HepG2 (cell line): Measurements from ENCODE around the gene CD320. TPM values are rescaled to one million over a fixed set of nuclear protein-coding genes. Genes with fewer than 3 reads are reported as not detected.

Experiments
- ATF5 ChIP-seq: sonication (generic); formaldehyde crosslinking; IDR thresholded peaks from 2 replicates; pipeline ENCODE4 v1.4.0; 2020; ENCODE audit warnings: mild to moderate bottlenecking, low read depth, missing genetic modification reagents
- CEBPZ ChIP-seq: IDR thresholded peaks from 2 replicates; pipeline ENCODE4 v1.6.1; 2012; ENCODE audit warnings: low read length, improper control_type of control experiment
- DR1 ChIP-seq: sonication (generic); formaldehyde crosslinking; IDR thresholded peaks from 2 replicates; pipeline ENCODE4 v1.8.0; 2021; ENCODE audit warnings: mild to moderate bottlenecking, missing genetic modification reagents, inconsistent platforms
- ELF1 ChIP-seq: sonication (generic); formaldehyde crosslinking; IDR thresholded peaks from 2 replicates; pipeline ENCODE4 v1.4.0; 2020; ENCODE audit warnings: missing genetic modification reagents
- HOXA3 ChIP-seq: sonication (generic); formaldehyde crosslinking; IDR thresholded peaks from 2 replicates; pipeline ENCODE4 v1.5.0; 2020; ENCODE audit warnings: missing genetic modification reagents
- LCORL ChIP-seq, 2 experiments: fragments of 450-650 bp in 1 of 2; sonication (generic) in 1 of 2; formaldehyde crosslinking in 1 of 2; IDR thresholded peaks; 2 replicates each; pipeline versions ENCODE4 v1.5.0 to v1.6.1; 2017 to 2020; ENCODE audit warnings: antibody characterized with exemption in 1 of 2, missing genetic modification reagents in 1 of 2
- SIN3A ChIP-seq: IDR thresholded peaks from 2 replicates; pipeline ENCODE4 v1.6.1; 2011; ENCODE audit warnings: low read depth, mild to moderate bottlenecking, control low read depth, low read length, borderline replicate concordance
- SOX5 ChIP-seq: IDR thresholded peaks from 2 replicates; pipeline ENCODE4 v1.6.1; 2016; ENCODE audit warnings: borderline replicate concordance
- ZBTB10 ChIP-seq: sonication (generic); formaldehyde crosslinking; IDR thresholded peaks from 2 replicates; pipeline ENCODE4 v1.4.0; 2020; ENCODE audit warnings: missing genetic modification reagents, borderline replicate concordance
- ZBTB2 ChIP-seq: sonication (generic); formaldehyde crosslinking; IDR thresholded peaks from 2 replicates; pipeline ENCODE4 v1.8.0; 2022; ENCODE audit warnings: low read depth, missing genetic modification reagents
- ZNF512B ChIP-seq: sonication (generic); formaldehyde crosslinking; IDR thresholded peaks from 2 replicates; pipeline ENCODE4 v1.5.1; 2020; ENCODE audit warnings: missing genetic modification reagents, mild to moderate bottlenecking, borderline replicate concordance
- ZNF530 ChIP-seq: sonication (generic); formaldehyde crosslinking; IDR thresholded peaks from 2 replicates; pipeline ENCODE4 v1.5.0; 2020; ENCODE audit warnings: low read depth, mild to moderate bottlenecking, missing genetic modification reagents
- ZNF670 ChIP-seq: sonication (generic); formaldehyde crosslinking; IDR thresholded peaks from 2 replicates; pipeline ENCODE4 v1.8.0; 2022; ENCODE audit warnings: mild to moderate bottlenecking, missing genetic modification reagents, borderline replicate concordance
- ZNF749 ChIP-seq: sonication (generic); formaldehyde crosslinking; IDR thresholded peaks from 2 replicates; pipeline ENCODE4 v1.8.0; 2022; ENCODE audit warnings: mild to moderate bottlenecking, missing genetic modification reagents, moderate library complexity, borderline replicate concordance
- ZSCAN30 ChIP-seq: sonication (generic); formaldehyde crosslinking; IDR thresholded peaks from 2 replicates; pipeline ENCODE4 v1.5.0; 2020; ENCODE audit warnings: mild to moderate bottlenecking, missing genetic modification reagents
- polyA plus RNA-seq, 8 experiments: library from polyadenylated mRNA; depleted of rRNA in 3 of 8; stranded (reverse) in 7 of 8; unstranded in 1 of 8; fragments of >200 nt; fragmentation: Illumina TruSeq in 4 of 8; extraction: Trizol in 4 of 8; gene quantifications; 2 replicates each; pipeline versions ENCODE4 v1.2.1 to v1.2.3, GENCODE V29; 2011 to 2016; ENCODE audit warnings: low read depth in 4 of 8, missing spikeins in 1 of 8, mixed read lengths in 1 of 8; ENCODE audit not compliant: insufficient read depth in 1 of 8
- total RNA-seq, 5 experiments: library from RNA; depleted of rRNA; stranded (reverse); fragments of >200 nt; fragmentation: Illumina TruSeq; extraction: Trizol; gene quantifications; 2 replicates each; pipeline ENCODE4 v1.2.3, GENCODE V29; 2016; ENCODE audit warnings: low read depth in 1 of 5

The CD320 gene
- total and polyA plus RNA-seq, 2 of the 13 experiments (the other 11 are each of a cell fraction or from before 2014, with no cell fraction given) = 83.1 to 99.9 TPM

- no peak for TF ChIP-seq HOXA3 (CRISPR knock-in tag)
- no peak for TF ChIP-seq ZNF749 (CRISPR knock-in tag)
- TF ChIP-seq ZNF512B = no peak
- TF ChIP-seq ATF5 = 0 out of 2 replicates have a peak, but pooled peaks have one; percentile 12
- TF ChIP-seq CEBPZ = no peak
- TF ChIP-seq DR1 (CRISPR knock-in tag) = no peak
- TF ChIP-seq LCORL (IDR thresholded peaks at IDR 0.05) = no peak
- peak; percentile 12; the same call in 1 of the 2 replicates for TF ChIP-seq LCORL (CRISPR knock-in tag; IDR thresholded peaks at IDR 0.05)
- TF ChIP-seq ZNF670 (CRISPR knock-in tag) = no peak
- TF ChIP-seq SIN3A = no peak
- TF ChIP-seq ZNF530 (CRISPR knock-in tag) = no peak
- no peak for TF ChIP-seq ELF1
- peak; percentile 6; the same call in 1 of the 2 replicates for TF ChIP-seq ZSCAN30 (CRISPR knock-in tag)
- TF ChIP-seq SOX5 = no peak
- TF ChIP-seq ZBTB2 (CRISPR knock-in tag) = no peak
- no peak for TF ChIP-seq ZBTB10
Measured at GRCh38 chr19:8307400-8307964, 676 bp downstream of the CD320 start (continued).
